Activated CD8-positive, alpha-beta memory T cell treated with anti-CD3 and anti-CD28 coated beads, Interleukin-2, amount 10 ng/mL, durations not matched to agents 7 days and 5 days (primary cell): ENCODE data around the gene HBS1L. TPM values are rescaled to one million over a fixed set of nuclear protein-coding genes. Genes with fewer than 3 reads are reported as not detected.

Experiments used
- ATAC-seq: fragments of 150-1000 bp; cut with Tn5 transposase; one replicate; pipeline ENCODE4 v1.10.0; 2021; ENCODE audit warnings: moderate library complexity
- CTCF ChIA-PET: fragments of 350-600 bp; sonication (Branson Sonifier 250); formaldehyde crosslinking; loops from one replicate; lab custom pipeline; 2021; ENCODE audit warnings: antibody characterized with exemption; lab: Charles Lee
- DNase-seq: peaks from one replicate; pipeline ENCODE4 v3.0.0-alpha.2; 2020
- H3K27ac Mint-ChIP-seq: one replicate; pipeline ENCODE4 v1.8.0; 2021; ENCODE audit warnings: mild to moderate bottlenecking, mixed read lengths
- H3K27me3 Mint-ChIP-seq: one replicate; pipeline ENCODE4 v1.8.0; 2021; ENCODE audit warnings: mixed read lengths
- H3K36me3 Mint-ChIP-seq: one replicate; pipeline ENCODE4 v1.8.0; 2021; ENCODE audit warnings: mild to moderate bottlenecking, mixed read lengths
- H3K4me1 Mint-ChIP-seq: one replicate; pipeline ENCODE4 v1.8.0; 2021; ENCODE audit warnings: mixed read lengths
- H3K4me3 Mint-ChIP-seq: one replicate; pipeline ENCODE4 v1.8.0; 2021; ENCODE audit warnings: mild to moderate bottlenecking, moderate library complexity, mixed read lengths
- H3K9me3 Mint-ChIP-seq: one replicate; pipeline ENCODE4 v1.8.0; 2022; ENCODE audit warnings: low read depth, mixed read lengths
- total RNA-seq, 2 experiments: library from RNA; stranded (reverse); gene quantifications; one replicate each; pipeline ENCODE4 v1.2.3, GENCODE V29; 2021

HBS1L gene
- total RNA-seq, 2 experiments from 2014 or later = 92.2 to 112 TPM

GRCh38 chr6:135025175-135025574, 29.4 kb downstream of the HBS1L start:
- ATAC-seq (no peak), DNase-seq (no peak)
- no peak overlapping the region for H3K4me3 Mint-ChIP-seq
- peaks cover 33% of the 10 kb centered on the region for H3K36me3 Mint-ChIP-seq
- peak overlapping the region; percentile 12 for H3K27ac Mint-ChIP-seq
- H3K9me3 Mint-ChIP-seq = no peaks in the 10 kb centered on the region
- CTCF ChIA-PET = no interaction called here
- no peaks in the 10 kb centered on the region for H3K27me3 Mint-ChIP-seq
- H3K4me1 Mint-ChIP-seq = peaks cover 48% of the 10 kb centered on the region

- ATAC-seq (peak; percentile 36), DNase-seq (no peak)
- Mint-ChIP-seq H3K27ac (peak overlapping the region; percentile 75), H3K36me3 (peaks cover 28% of the 10 kb centered on the region), H3K9me3 (no peaks in the 10 kb centered on the region), H3K4me1 (peaks cover 47% of the 10 kb centered on the region), H3K27me3 (no peaks in the 10 kb centered on the region), H3K4me3 (peak overlapping the region; percentile 15)
- CTCF ChIA-PET = interaction anchor here (0.7 to 2.6 kb wide), 2 partner anchors 29 to 162 kb away, joined by 3 to 7 read pairs; no protein-coding TSS in a partner anchor
These were observed 32.4 kb downstream of the HBS1L start for GRCh38 chr6:135022050-135022697.

- Mint-ChIP-seq H3K36me3 (peaks cover 25% of the 10 kb centered on the region), H3K4me1 (peaks cover 48% of the 10 kb centered on the region), H3K27ac (peak overlapping the region; percentile 75), H3K27me3 (no peaks in the 10 kb centered on the region), H3K4me3 (peak overlapping the region; percentile 15), H3K9me3 (no peaks in the 10 kb centered on the region)
- no peak for DNase-seq
- peak; percentile 42 for ATAC-seq
- CTCF ChIA-PET = interaction anchor here (0.8 to 2.6 kb wide), 2 partner anchors 17 to 162 kb away, joined by 3 to 7 read pairs; no protein-coding TSS in a partner anchor
These were observed 33.1 kb downstream of the HBS1L start for GRCh38 chr6:135021310-135022049.

- Mint-ChIP-seq H3K4me1 (peaks cover 49% of the 10 kb centered on the region), H3K27ac (no peak overlapping the region), H3K4me3 (no peak overlapping the region), H3K9me3 (no peaks in the 10 kb centered on the region), H3K36me3 (peaks cover 18% of the 10 kb centered on the region), H3K27me3 (no peaks in the 10 kb centered on the region)
- CTCF ChIA-PET = no interaction called here
- DNase-seq = no peak
- ATAC-seq = no peak
These were observed 35.7 kb downstream of the HBS1L start for GRCh38 chr6:135018941-135019340.

GRCh38 chr6:135018052-135018451, 36.6 kb downstream of the HBS1L start:
- Mint-ChIP-seq H3K27me3 (no peaks in the 10 kb centered on the region), H3K27ac (no peak overlapping the region), H3K9me3 (no peaks in the 10 kb centered on the region), H3K4me1 (peaks cover 57% of the 10 kb centered on the region), H3K36me3 (peaks cover 22% of the 10 kb centered on the region), H3K4me3 (no peak overlapping the region)
- CTCF ChIA-PET = no interaction called here
- ATAC-seq = no peak
- DNase-seq = no peak

- H3K4me1 Mint-ChIP-seq = peaks cover 56% of the 10 kb centered on the region
- peak overlapping the region; percentile 62 for H3K4me3 Mint-ChIP-seq
- ATAC-seq (peak; percentile 94), DNase-seq (peak; percentile 44)
- peaks cover 39% of the 10 kb centered on the region for H3K36me3 Mint-ChIP-seq
- CTCF ChIA-PET = interaction anchor here (0.7 to 1.4 kb wide), 2 partner anchors 12 to 176 kb away, joined by 3 read pairs; no protein-coding TSS in a partner anchor
- H3K9me3 Mint-ChIP-seq = no peaks in the 10 kb centered on the region
- no peaks in the 10 kb centered on the region for H3K27me3 Mint-ChIP-seq
- H3K27ac Mint-ChIP-seq = peak overlapping the region; percentile 92
These were observed 40.2 kb downstream of the HBS1L start for GRCh38 chr6:135014353-135014832.

- Mint-ChIP-seq H3K27ac (peak overlapping the region; percentile 92), H3K9me3 (no peaks in the 10 kb centered on the region), H3K36me3 (peaks cover 38% of the 10 kb centered on the region), H3K4me3 (peak overlapping the region; percentile 20), H3K27me3 (no peaks in the 10 kb centered on the region), H3K4me1 (peaks cover 60% of the 10 kb centered on the region)
- DNase-seq = no peak
- ATAC-seq = no peak
- CTCF ChIA-PET = interaction anchor here (1.5 to 1.8 kb wide), 2 partner anchors 11 to 33 kb away, joined by 3 to 5 read pairs; no protein-coding TSS in a partner anchor
These were observed 41.4 kb downstream of the HBS1L start for GRCh38 chr6:135013211-135013610.

GRCh38 chr6:135012764-135013163, 41.9 kb downstream of the HBS1L start:
- no peak for DNase-seq
- Mint-ChIP-seq H3K4me3 (no peak overlapping the region), H3K36me3 (peaks cover 37% of the 10 kb centered on the region), H3K9me3 (no peaks in the 10 kb centered on the region), H3K4me1 (peaks cover 60% of the 10 kb centered on the region), H3K27me3 (no peaks in the 10 kb centered on the region), H3K27ac (peak overlapping the region; percentile 92)
- CTCF ChIA-PET = interaction anchor here (1.5 to 1.8 kb wide), 2 partner anchors 11 to 33 kb away, joined by 3 to 5 read pairs; no protein-coding TSS in a partner anchor
- no peak for ATAC-seq

- H3K27me3 Mint-ChIP-seq = no peaks in the 10 kb centered on the region
- peak overlapping the region; percentile 11 for H3K27ac Mint-ChIP-seq
- no peak for DNase-seq
- CTCF ChIA-PET = interaction anchor here (0.6 to 1.8 kb wide), 3 partner anchors 10 to 120 kb away, joined by 3 to 5 read pairs (median 3); no protein-coding TSS in a partner anchor
- H3K9me3 Mint-ChIP-seq = no peaks in the 10 kb centered on the region
- H3K4me3 Mint-ChIP-seq = no peak overlapping the region
- H3K36me3 Mint-ChIP-seq = peaks cover 41% of the 10 kb centered on the region
- H3K4me1 Mint-ChIP-seq = peaks cover 61% of the 10 kb centered on the region
- no peak for ATAC-seq
These were observed 42.3 kb downstream of the HBS1L start for GRCh38 chr6:135012349-135012748.

- DNase-seq (no peak), ATAC-seq (no peak)
- Mint-ChIP-seq H3K27ac (peak overlapping the region; percentile 1), H3K36me3 (peaks cover 35% of the 10 kb centered on the region), H3K9me3 (no peaks in the 10 kb centered on the region), H3K4me1 (peaks cover 42% of the 10 kb centered on the region), H3K27me3 (no peaks in the 10 kb centered on the region), H3K4me3 (no peak overlapping the region)
- CTCF ChIA-PET = interaction anchor here (0.8 to 1.0 kb wide), 2 partner anchors 29 to 81 kb away, joined by 3 read pairs; no protein-coding TSS in a partner anchor
These were observed 45.7 kb downstream of the HBS1L start for GRCh38 chr6:135008941-135009290.

- peaks cover 33% of the 10 kb centered on the region for H3K36me3 Mint-ChIP-seq
- H3K4me3 Mint-ChIP-seq = no peak overlapping the region
- no peak for DNase-seq
These were observed 46.3 kb downstream of the HBS1L start for GRCh38 chr6:135008072-135008940.

GRCh38 chr6:135006386-135006914, 48.2 kb downstream of the HBS1L start:
- Mint-ChIP-seq H3K27ac (no peak overlapping the region), H3K4me1 (peaks cover 33% of the 10 kb centered on the region), H3K36me3 (peaks cover 20% of the 10 kb centered on the region), H3K27me3 (no peaks in the 10 kb centered on the region), H3K4me3 (no peak overlapping the region), H3K9me3 (no peaks in the 10 kb centered on the region)
- ATAC-seq (no peak), DNase-seq (no peak)
- CTCF ChIA-PET = interaction anchor here (4.6 kb wide), 1 partner anchor 13 kb away, joined by 24 read pairs; no protein-coding TSS in a partner anchor

More at GRCh38 chr6:135008072-135008940, 46.3 kb downstream of the HBS1L start:
- H3K9me3 Mint-ChIP-seq = no peaks in the 10 kb centered on the region
- H3K27me3 Mint-ChIP-seq = no peaks in the 10 kb centered on the region
- ATAC-seq = peak; percentile 87
- CTCF ChIA-PET = interaction anchor here (0.8 to 1.0 kb wide), 3 partner anchors 28 to 136 kb away, joined by 3 read pairs; no protein-coding TSS in a partner anchor
- H3K4me1 Mint-ChIP-seq = peaks cover 38% of the 10 kb centered on the region
- peak overlapping the region; percentile 1 for H3K27ac Mint-ChIP-seq
